CD4-positive, alpha-beta T cell treated with Interleukin-17A for 1 hour (primary cell): ENCODE data around the gene MEF2B.

ENCODE experiments used
- DNase-seq: peaks from one replicate; pipeline ENCODE4 v3.0.0-alpha.2; 2020

MEF2B gene

GRCh38 chr19:19096641-19097627, 73.1 kb downstream of the MEF2B start:
- DNase-seq = no peak

- DNase-seq = no peak
These were observed 74.4 kb downstream of the MEF2B start for GRCh38 chr19:19095691-19096090.
